ENCODE data around the gene GPR37L1. TPM values are rescaled to one million over a fixed set of nuclear protein-coding genes. Genes with fewer than 3 reads are reported as not detected.

Gene GPR37L1
- total and polyA plus RNA-seq, 3 donors from 2014 or later, result 0.42 to 1.6 (median 0.56) TPM

DNA sequence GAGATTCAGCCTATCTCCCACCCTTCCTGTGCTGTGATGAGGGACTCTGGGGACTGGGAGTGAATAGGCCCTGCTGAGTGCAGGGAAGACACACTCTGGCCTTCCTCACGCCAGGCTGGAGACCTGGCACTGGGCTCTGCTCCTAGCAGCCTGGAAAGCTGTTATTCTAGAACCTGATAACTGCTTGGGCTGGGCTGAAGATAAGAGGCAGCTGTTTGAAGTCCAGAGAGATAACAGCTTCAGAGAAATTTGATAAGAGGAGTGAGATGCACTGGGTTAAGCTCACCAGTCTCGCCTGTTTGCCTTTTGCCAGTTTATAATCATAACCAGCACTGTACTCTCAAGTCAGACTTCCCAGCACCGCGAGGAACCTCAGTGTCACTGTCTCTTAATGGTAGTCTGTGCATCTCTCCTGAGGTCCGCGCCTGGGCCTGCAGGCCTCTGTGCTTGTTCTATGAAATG, 46.6 kb upstream of the GPR37L1 start:
- TF ChIP-seq, protein P1, sequence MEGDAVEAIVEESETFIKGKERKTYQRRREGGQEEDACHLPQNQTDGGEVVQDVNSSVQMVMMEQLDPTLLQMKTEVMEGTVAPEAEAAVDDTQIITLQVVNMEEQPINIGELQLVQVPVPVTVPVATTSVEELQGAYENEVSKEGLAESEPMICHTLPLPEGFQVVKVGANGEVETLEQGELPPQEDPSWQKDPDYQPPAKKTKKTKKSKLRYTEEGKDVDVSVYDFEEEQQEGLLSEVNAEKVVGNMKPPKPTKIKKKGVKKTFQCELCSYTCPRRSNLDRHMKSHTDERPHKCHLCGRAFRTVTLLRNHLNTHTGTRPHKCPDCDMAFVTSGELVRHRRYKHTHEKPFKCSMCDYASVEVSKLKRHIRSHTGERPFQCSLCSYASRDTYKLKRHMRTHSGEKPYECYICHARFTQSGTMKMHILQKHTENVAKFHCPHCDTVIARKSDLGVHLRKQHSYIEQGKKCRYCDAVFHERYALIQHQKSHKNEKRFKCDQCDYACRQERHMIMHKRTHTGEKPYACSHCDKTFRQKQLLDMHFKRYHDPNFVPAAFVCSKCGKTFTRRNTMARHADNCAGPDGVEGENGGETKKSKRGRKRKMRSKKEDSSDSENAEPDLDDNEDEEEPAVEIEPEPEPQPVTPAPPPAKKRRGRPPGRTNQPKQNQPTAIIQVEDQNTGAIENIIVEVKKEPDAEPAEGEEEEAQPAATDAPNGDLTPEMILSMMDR (IDR thresholded peaks at IDR 0.05), result no peak
- no peak for TF ChIP-seq POLR2A (IDR thresholded peaks at IDR 0.05)
- Histone ChIP-seq H3K27ac (no peak overlapping the region), H3K9me3 (no peaks in the 10 kb centered on the region), H3K27me3 (no peaks in the 10 kb centered on the region), H3K4me1 (no peaks in the 10 kb centered on the region), H3K36me3 (ENCODE audit: low read depth, missing control alignments) (no peaks in the 10 kb centered on the region), H3K4me3 (no peak overlapping the region)
- intact Hi-C loops (cut with DNase I; ENCODE audit: low total_unique reads), result no loop called here
- peak; percentile 19 for DNase-seq
- 77 to 78% methylated on average over 6 of the region's 6 CpGs for WGBS, 2 donors

DNA sequence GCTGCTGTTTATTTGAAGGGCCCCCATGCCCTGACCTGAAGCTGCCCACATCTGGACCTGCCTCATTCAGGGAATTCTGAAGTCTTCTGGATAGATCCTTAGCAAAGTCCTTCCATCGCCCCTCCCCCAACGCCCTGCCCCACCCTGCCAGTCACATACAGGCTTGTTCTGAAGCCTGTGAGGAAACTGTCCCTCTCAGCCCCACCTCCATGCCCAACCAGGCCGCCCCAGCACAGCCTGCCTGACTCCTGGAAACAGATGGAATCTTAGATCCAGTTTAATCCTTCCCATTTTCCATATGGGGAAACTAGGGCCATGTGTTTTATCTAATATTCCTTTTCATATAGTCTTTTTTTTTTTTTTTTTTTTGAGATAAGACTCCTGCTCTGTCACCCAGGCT, 44.5 kb upstream of the GPR37L1 start:
- H3K36me3 ChIP-seq (ENCODE audit: low read depth, missing control alignments), result no peaks in the 10 kb centered on the region
- H3K27ac ChIP-seq, result no peak overlapping the region
- H3K4me1 ChIP-seq, result peaks cover 5% of the 10 kb centered on the region
- no peaks in the 10 kb centered on the region for H3K27me3 ChIP-seq
- intact Hi-C loops (cut with DNase I; ENCODE audit: low total_unique reads), result no loop called here
- H3K9me3 ChIP-seq, result no peaks in the 10 kb centered on the region
- DNase-seq, result no peak
- WGBS, 2 donors, result 77 to 88% methylated on average over 3 of the region's 3 CpGs
- H3K4me3 ChIP-seq, result no peak overlapping the region
- no peak for TF ChIP-seq POLR2A (IDR thresholded peaks at IDR 0.05)
- TF ChIP-seq, protein P1 (IDR thresholded peaks at IDR 0.05), result no peak

DNA sequence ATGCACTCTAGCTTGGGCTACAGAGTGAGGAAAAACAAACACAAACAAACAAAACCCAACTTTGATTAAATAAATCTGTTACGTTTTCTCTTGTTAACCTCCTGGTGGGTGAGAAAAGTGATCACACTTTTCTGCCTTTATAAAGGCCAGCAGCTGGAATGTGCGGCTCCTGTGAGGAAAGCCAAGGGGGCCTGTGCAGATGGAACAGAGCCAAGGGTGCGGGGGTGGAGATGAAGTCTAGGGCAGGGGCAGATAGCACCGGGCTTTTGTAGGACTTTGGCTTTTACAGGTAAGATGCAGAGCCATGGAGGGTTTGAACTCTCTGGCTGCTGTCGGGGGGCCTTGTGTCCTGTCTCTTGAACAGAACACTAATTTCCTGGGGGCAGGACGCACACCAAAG, 40.7 kb upstream of the GPR37L1 start:
- 51 to 59% methylated on average over 5 to 6 of the region's 6 CpGs for WGBS, 2 donors
- DNase-seq, result no peak
- no peaks in the 10 kb centered on the region for H3K27me3 ChIP-seq
- TF ChIP-seq, protein P1 (IDR thresholded peaks at IDR 0.05), result no peak
- no peak overlapping the region for H3K4me3 ChIP-seq
- peaks cover 5% of the 10 kb centered on the region for H3K4me1 ChIP-seq
- no peaks in the 10 kb centered on the region for H3K36me3 ChIP-seq (ENCODE audit: low read depth, missing control alignments)
- no peaks in the 10 kb centered on the region for H3K9me3 ChIP-seq
- no peak overlapping the region for H3K27ac ChIP-seq
- intact Hi-C loops (cut with DNase I; ENCODE audit: low total_unique reads), result no loop called here

DNA sequence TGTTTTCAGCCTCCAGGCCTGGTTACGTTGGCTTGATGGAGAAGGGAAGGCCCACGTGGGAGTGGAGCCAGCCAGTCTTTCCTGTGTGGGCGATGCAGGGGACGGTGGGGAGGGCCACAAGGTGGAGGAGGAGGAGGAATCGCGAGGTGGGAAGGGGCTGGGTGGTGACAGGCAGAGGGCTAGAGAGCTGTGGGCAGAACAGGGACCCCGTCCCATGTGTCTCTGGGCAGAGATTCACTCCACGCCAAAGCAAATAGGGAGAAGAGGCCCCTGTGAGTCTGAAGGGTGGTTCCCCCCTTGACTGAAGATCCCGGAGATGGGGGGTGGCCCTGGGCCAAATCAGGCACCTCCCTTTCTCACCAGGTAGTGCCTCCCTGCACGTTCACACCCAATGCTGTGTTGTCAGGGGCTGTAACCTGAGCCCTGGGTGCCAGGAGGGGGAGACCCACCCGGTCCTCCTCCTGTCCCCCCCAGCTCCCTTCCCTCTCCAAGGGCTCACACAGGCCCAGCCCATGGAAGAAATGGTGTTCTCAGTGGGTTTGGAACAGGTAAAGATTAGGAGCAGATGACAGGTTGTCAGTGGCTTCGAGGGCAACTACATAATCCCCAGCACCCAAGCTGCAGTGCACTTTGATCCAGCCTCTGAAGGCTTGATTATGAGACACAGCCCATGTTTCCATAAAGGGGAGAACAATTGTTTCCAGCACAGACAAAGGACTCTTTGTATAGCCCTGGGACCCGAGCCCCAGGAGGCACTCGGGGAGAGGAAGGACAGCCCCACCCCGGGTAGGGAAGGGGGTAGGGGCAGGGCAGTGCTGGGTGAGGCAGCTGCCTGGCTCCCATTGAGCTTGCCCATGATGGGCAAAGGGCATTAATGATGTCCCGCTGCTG, 37.7 kb upstream of the GPR37L1 start:
- TF ChIP-seq POLR2A (IDR thresholded peaks at IDR 0.05), result no peak
- TF ChIP-seq, protein P1 (IDR thresholded peaks at IDR 0.05), result no peak
- H3K27ac ChIP-seq, result no peak overlapping the region
- intact Hi-C loops (cut with DNase I; ENCODE audit: low total_unique reads), result no loop called here
- DNase-seq, result peak; percentile 28
- H3K27me3 ChIP-seq, result no peaks in the 10 kb centered on the region
- no peaks in the 10 kb centered on the region for H3K9me3 ChIP-seq
- WGBS, 2 donors, result 60 to 80% methylated on average over 14 to 16 of the region's 16 CpGs
- peaks cover 5% of the 10 kb centered on the region for H3K4me1 ChIP-seq
- no peak overlapping the region for H3K4me3 ChIP-seq
- H3K36me3 ChIP-seq (ENCODE audit: low read depth, missing control alignments), result no peaks in the 10 kb centered on the region

Measured in testis (tissue), 3 donors.